ENCODE results near the gene ERI3. TPM values are rescaled to one million over a fixed set of nuclear protein-coding genes. Genes with fewer than 3 reads are reported as not detected.

ERI3 gene
- total and polyA plus RNA-seq, 9 of the 15 experiments (the other 6 are each of a cell fraction or from before 2014, with no cell fraction given), result 47.8 to 93.4 (median 67.2) TPM

- TF ChIP-seq MYC (IDR thresholded peaks at IDR 0.05; ENCODE audit: low read depth, low read length) (no peak), MYC (CRISPR knock-in tag; IDR thresholded peaks at IDR 0.05; ENCODE audit: borderline replicate concordance, low read depth) (no peak)
Observed at GRCh38 chr1:44321466-44321865, 33.6 kb downstream of the ERI3 start (continued).

- Histone ChIP-seq H3K9me1 (ENCODE audit: control insufficient read depth, insufficient read depth, low read length) (peaks cover 6% of the 10 kb centered on the region), H3K27me3 (ENCODE audit: control insufficient read depth in 2 of 2, insufficient read depth in 2 of 2, low read length in 2 of 2) (no peaks in the 10 kb centered on the region), H3K79me2 (ENCODE audit: control insufficient read depth, insufficient read depth, low read length) (no peaks in the 10 kb centered on the region), H3K4me1 (replicated peaks in 1 of 2; ENCODE audit: control insufficient read depth in 2 of 2, insufficient read depth in 2 of 2, low read length in 2 of 2) (no peaks in the 10 kb centered on the region; a peak in 1 of 5 replicates), H3K9ac (ENCODE audit: insufficient read depth in 1 of 2, low read depth in 2 of 2, low read length in 2 of 2) (no peak overlapping the region), H2AFZ (ENCODE audit: low read depth, low read length) (no peak overlapping the region), H3K27ac (ENCODE audit: extremely low read depth, low read depth, low read length) (no peak overlapping the region), H3K4me2 (ENCODE audit: insufficient read depth, low read length) (no peak overlapping the region), H3K9me3 (replicated peaks; ENCODE audit: control insufficient read depth, insufficient read depth, low read depth, low read length) (no peaks in the 10 kb centered on the region), H3K36me3 (ENCODE audit: control insufficient read depth, insufficient read depth, low read length) (peaks cover 70% of the 10 kb centered on the region; the same call in 2 of the 3 replicates), H3K4me3 (no peak overlapping the region), H4K20me1 (replicated peaks; ENCODE audit: control insufficient read depth, insufficient read depth, low read length) (no peaks in the 10 kb centered on the region; the same call in 1 of the 2 replicates)
- 39% methylated on average over 9 of the region's 9 CpGs for WGBS (ENCODE audit: insufficient coverage, low coverage, missing lambda C conversion rate)
- no TSS peak for BruUV-seq (replicated peaks)
- peak; percentile 81 for ATAC-seq
- in situ Hi-C loops (cut with MboI), result no loop called here
- peak; percentile 65 to 81 (median 67) for DNase-seq (ENCODE audit: extremely low read depth in 1 of 4, low spot score in 3 of 4)
- CTCF ChIA-PET (ENCODE audit: low intra/inter-chr PET ratio), result interaction anchor here (0.7 to 2.2 kb wide), 2 partner anchors 17 to 101 kb away, joined by 3 to 6 read pairs; no protein-coding TSS in a partner anchor
- intact Hi-C loops (cut with micrococcal nuclease), result loop anchor here (1.0 to 2.0 kb wide), 2 partner anchors 102 to 226 kb away; no protein-coding TSS in a partner anchor
- POLR2A ChIA-PET, result interaction anchor here (0.6 kb wide), 1 partner anchor 250 kb away, joined by 3 read pairs; no protein-coding TSS in a partner anchor
- peak; percentile 89 for FAIRE-seq
- TF ChIP-seq ZNF507 (tag; conservative IDR thresholded peaks at IDR 0.05) (no peak), RAD21 (CRISPR knock-in tag; conservative IDR thresholded peaks at IDR 0.05 in 1 of 2, IDR thresholded peaks at IDR 0.05 in 1 of 2) (peak; percentile 52 to 68), E2F6 (IDR thresholded peaks at IDR 0.05; ENCODE audit: borderline replicate concordance in 1 of 2, extremely low read depth in 1 of 2, insufficient read depth in 1 of 2, insufficient read length in 1 of 2, low read depth in 1 of 2, low read length in 1 of 2, poor library complexity in 1 of 2, severe bottlenecking in 1 of 2) (no peak), RBM15 (IDR thresholded peaks at IDR 0.05; ENCODE audit: insufficient read depth, low read length) (no peak), PURB (CRISPR knock-in tag; IDR thresholded peaks at IDR 0.05; ENCODE audit: low read depth) (no peak), ZNF316 (IDR thresholded peaks at IDR 0.05) (no peak), ZC3H11A (IDR thresholded peaks at IDR 0.05; ENCODE audit: low read depth, low read length) (0 out of 2 replicates have a peak, but pooled peaks have one; percentile 50), ZC3H8 (IDR thresholded peaks at IDR 0.05) (no peak), ETS2 (tag; IDR thresholded peaks at IDR 0.05; ENCODE audit: borderline replicate concordance, poor library complexity, severe bottlenecking) (no peak), THRA (IDR thresholded peaks at IDR 0.05) (no peak), NEUROD1 (IDR thresholded peaks at IDR 0.05; ENCODE audit: borderline replicate concordance, low read depth, low read length, partially characterized antibody) (no peak), ZNF785 (CRISPR knock-in tag; IDR thresholded peaks at IDR 0.05) (no peak), POLR2G (IDR thresholded peaks at IDR 0.05; ENCODE audit: low read depth, low read length) (no peak)
Observed at GRCh38 chr1:44318097-44319088, 36.7 kb downstream of the ERI3 start.
